Tibial nerve (tissue), 4 donors: ENCODE data around the gene KCNQ4.

Source experiments
- EP300 ChIP-seq, 2 donors: sonication (generic); formaldehyde crosslinking; IDR thresholded peaks; one replicate each; pipeline ENCODE4 v1.6.1; 2017; ENCODE audit warnings: antibody characterized with exemption in 2 of 2, mild to moderate bottlenecking in 1 of 2
- POLR2A ChIP-seq, 2 donors: fragments of 450-650 bp; IDR thresholded peaks; one replicate each; pipeline ENCODE4 v1.6.1; 2017; ENCODE audit warnings: antibody characterized with exemption in 2 of 2, mild to moderate bottlenecking in 2 of 2, moderate library complexity in 2 of 2
- TF ChIP-seq, protein P1 (sequence below), 5 experiments: fragments of 200-600 bp in 3 of 5; fragments of 450-650 bp in 2 of 5; sonication (generic) in 3 of 5; IDR thresholded peaks; one replicate each; pipeline ENCODE4 v1.5.1; 2016 to 2019; ENCODE audit warnings: antibody characterized with exemption in 5 of 5, mild to moderate bottlenecking in 3 of 5, moderate library complexity in 2 of 5

DNA sequence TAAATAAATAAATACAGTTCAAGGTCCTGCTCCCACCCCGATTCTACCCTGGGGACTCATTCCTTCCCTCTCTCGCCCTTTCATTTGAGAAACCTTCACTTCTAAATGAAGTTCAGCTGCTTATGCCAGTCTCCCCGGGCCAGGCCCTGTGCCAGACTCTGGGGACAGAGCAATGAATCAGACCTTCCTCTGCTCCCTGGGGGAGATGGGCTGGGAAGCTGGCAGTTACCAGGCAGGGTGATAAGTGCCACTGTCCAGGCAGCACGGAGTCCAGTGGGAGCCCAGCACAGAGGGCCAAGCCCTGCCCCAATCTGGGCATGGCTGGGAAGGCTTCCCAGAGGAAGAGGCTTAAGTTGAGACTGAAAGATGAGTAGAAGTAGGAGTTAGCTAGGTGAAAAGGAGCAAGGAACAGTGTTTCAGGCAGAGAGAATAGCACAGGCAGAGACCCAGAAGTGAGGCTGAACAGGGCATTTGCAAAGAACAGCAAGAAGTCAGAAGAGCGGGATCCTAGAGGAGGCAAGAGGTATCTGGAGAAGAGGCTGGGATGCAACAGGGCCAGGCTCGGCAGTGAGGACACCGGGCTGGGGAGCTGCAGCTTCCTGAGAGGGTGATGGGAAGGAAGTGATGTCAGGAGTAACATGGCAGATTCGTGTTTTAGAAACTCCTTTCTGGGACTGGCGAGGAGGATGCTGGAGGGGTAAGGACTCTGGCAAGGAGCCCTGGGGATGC is 13.5 kb downstream of the KCNQ4 start:
- TF ChIP-seq POLR2A (IDR thresholded peaks at IDR 0.05) (no peak), EP300 (IDR thresholded peaks at IDR 0.05) (no peak)
- TF ChIP-seq, protein P1, sequence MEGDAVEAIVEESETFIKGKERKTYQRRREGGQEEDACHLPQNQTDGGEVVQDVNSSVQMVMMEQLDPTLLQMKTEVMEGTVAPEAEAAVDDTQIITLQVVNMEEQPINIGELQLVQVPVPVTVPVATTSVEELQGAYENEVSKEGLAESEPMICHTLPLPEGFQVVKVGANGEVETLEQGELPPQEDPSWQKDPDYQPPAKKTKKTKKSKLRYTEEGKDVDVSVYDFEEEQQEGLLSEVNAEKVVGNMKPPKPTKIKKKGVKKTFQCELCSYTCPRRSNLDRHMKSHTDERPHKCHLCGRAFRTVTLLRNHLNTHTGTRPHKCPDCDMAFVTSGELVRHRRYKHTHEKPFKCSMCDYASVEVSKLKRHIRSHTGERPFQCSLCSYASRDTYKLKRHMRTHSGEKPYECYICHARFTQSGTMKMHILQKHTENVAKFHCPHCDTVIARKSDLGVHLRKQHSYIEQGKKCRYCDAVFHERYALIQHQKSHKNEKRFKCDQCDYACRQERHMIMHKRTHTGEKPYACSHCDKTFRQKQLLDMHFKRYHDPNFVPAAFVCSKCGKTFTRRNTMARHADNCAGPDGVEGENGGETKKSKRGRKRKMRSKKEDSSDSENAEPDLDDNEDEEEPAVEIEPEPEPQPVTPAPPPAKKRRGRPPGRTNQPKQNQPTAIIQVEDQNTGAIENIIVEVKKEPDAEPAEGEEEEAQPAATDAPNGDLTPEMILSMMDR (IDR thresholded peaks at IDR 0.05) = no peak
